Neuron (in vitro differentiated cells): ENCODE data around the gene EPN3.

Experiments used
- H2AFZ ChIP-seq: one replicate; pipeline ENCODE4 v1.6.1; 2013; ENCODE audit warnings: low read depth, mild to moderate bottlenecking, inconsistent platforms, low read length, moderate library complexity
- H3K27me3 ChIP-seq: one replicate; pipeline ENCODE4 v1.6.1; 2013; ENCODE audit warnings: low read length; ENCODE audit not compliant: insufficient read depth
- H3K36me3 ChIP-seq: one replicate; pipeline ENCODE4 v1.6.1; 2013; ENCODE audit warnings: low read length; ENCODE audit not compliant: insufficient read depth
- H3K4me1 ChIP-seq: one replicate; pipeline ENCODE4 v1.6.1; 2013; ENCODE audit warnings: low read length; ENCODE audit not compliant: insufficient read depth
- H3K4me3 ChIP-seq: 2 replicates; pipeline ENCODE4 v1.5.1; 2013; ENCODE audit warnings: mild to moderate bottlenecking, low read length, moderate library complexity
- H3K9me3 ChIP-seq: one replicate; pipeline ENCODE4 v1.6.1; 2013; ENCODE audit warnings: low read length

The EPN3 gene

DNA sequence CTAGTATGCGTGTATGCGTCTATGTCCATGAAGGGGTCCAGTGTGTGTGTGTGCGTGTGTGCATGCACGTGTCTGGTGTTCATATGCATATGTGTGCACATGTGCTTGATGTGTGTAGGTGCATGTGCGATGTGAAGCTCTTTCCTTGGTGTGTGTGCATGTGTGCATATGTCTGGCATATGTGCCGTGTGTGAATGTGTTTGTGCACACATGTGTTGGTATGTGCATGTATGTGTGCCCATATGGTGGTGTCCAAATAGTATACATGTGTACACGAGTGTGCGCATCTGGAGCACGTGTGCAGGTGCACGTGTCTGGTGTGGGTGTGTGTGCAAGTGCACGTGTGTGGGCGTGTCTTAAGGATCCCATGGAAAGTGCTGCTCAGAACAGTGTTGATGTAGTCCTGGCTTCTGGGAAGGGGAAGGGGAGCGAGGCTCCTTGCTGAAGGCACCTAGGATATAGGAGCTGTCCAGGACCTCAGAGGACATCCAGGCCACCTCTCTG lies 45.0 kb downstream of the EPN3 start:
- H3K36me3 ChIP-seq: no peaks in the 10 kb centered on the region
- no peak overlapping the region for H3K4me3 ChIP-seq
- no peak overlapping the region for H2AFZ ChIP-seq
- H3K4me1 ChIP-seq: no peaks in the 10 kb centered on the region
- H3K9me3 ChIP-seq: no peaks in the 10 kb centered on the region
- no peaks in the 10 kb centered on the region for H3K27me3 ChIP-seq

DNA sequence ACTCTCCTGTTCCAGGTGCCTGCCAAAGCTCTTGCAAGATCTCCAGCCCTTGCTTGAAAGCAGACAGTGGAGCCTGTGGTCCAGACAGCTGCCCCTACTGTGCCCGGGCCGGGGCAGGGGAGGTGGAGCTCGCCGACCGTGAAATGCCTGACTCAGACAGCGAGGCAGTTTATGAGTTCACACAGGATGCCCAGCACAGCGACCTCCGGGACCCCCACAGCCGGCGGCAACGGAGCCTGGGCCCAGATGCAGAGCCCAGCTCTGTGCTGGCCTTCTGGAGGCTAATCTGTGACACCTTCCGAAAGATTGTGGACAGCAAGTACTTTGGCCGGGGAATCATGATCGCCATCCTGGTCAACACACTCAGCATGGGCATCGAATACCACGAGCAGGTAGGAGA lies 45.6 kb downstream of the EPN3 start:
- Histone ChIP-seq H3K4me3 (no peak overlapping the region), H3K27me3 (no peaks in the 10 kb centered on the region), H2AFZ (no peak overlapping the region), H3K9me3 (no peaks in the 10 kb centered on the region), H3K4me1 (no peaks in the 10 kb centered on the region), H3K36me3 (no peaks in the 10 kb centered on the region)

DNA sequence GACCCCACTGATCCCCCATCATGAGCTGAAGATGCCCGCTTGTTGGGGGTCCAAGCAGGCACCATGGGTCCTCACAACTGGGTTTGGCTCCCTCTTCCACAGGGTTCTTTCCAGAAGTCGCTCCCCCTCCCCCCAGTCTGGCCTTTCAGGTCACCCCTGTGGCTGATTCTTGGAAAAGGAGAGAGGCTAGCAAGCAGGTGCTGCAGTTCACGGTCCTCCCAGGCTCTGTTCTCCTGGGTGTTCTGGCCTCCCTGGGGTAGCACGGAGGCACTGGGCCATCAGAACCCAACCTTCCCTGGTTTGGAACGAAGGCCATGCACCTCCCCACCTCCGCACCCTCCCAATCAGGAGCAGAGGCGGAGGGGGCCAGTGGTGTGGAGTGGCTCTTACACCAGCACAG lies 46.9 kb downstream of the EPN3 start:
- no peaks in the 10 kb centered on the region for H3K9me3 ChIP-seq
- no peak overlapping the region for H3K4me3 ChIP-seq
- no peaks in the 10 kb centered on the region for H3K36me3 ChIP-seq
- no peaks in the 10 kb centered on the region for H3K4me1 ChIP-seq
- no peaks in the 10 kb centered on the region for H3K27me3 ChIP-seq
- H2AFZ ChIP-seq: no peak overlapping the region

DNA sequence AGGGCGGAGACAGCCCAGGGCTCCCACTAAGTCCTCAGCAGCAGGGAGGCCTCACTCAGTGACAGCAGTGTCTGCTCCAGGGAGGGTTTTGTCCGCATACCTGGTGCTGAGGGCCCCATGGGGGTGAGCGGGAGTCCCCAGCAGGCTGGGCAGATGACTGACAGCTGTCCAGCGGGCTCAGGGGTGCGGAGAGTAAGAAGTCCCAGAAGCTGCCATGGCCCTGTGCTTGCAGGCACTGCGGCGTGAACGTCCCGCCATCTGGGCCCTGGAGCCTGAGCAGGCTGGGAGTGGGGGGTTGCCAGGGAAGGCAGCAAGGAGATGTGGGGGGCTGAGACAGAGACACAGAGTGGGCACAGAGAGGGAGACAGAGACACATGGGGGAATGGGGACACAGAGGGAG lies 48.1 kb downstream of the EPN3 start:
- no peaks in the 10 kb centered on the region for H3K27me3 ChIP-seq
- no peak overlapping the region for H3K4me3 ChIP-seq
- no peaks in the 10 kb centered on the region for H3K36me3 ChIP-seq
- H2AFZ ChIP-seq: no peak overlapping the region
- H3K9me3 ChIP-seq: no peaks in the 10 kb centered on the region
- peaks cover under 1% of the 10 kb centered on the region for H3K4me1 ChIP-seq

DNA sequence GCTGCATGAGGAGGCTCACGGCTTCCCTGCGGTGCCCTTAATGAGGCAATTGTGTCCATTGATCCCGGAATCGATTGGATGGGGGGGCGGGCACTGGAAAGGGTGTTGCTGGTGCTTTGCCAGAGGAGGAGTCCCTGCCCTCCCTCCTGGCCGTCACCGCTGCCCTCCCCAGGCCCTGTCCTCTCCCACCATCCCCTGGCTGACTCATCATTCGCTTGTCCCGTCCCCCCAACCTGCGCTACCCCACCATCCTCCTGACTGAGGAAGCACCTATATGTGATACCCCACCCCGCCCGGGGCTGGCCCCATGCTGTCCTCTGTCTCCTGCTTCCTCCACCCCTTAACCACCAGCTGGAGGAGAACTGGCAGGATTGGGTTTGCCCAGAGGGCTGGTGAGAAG lies 48.8 kb downstream of the EPN3 start:
- no peaks in the 10 kb centered on the region for H3K27me3 ChIP-seq
- no peak overlapping the region for H3K4me3 ChIP-seq
- H2AFZ ChIP-seq: no peak overlapping the region
- H3K4me1 ChIP-seq: peaks cover 6% of the 10 kb centered on the region
- H3K9me3 ChIP-seq: no peaks in the 10 kb centered on the region
- no peaks in the 10 kb centered on the region for H3K36me3 ChIP-seq

DNA sequence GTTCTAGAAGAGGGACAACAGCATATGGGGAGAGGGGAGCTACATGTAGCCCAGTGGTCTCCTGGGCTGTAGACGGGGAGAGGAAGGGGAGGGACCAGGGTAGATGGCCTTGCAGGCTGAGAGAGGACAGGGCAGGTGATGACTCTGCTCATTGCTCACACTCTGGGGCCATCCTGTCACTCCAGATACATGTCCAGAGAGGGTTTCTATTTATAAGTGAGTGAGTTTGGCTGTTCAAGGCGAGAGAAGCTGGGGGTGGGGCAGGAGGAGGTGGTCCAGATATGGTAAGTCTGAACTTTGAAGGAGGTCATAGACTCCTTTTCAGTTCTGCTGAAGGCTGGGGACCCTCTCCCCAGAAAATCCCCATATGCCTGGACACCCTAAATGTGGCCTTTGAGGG lies 50.2 kb downstream of the EPN3 start:
- Histone ChIP-seq H3K4me1 (peaks cover 10% of the 10 kb centered on the region), H3K4me3 (no peak overlapping the region), H3K9me3 (no peaks in the 10 kb centered on the region), H2AFZ (no peak overlapping the region), H3K36me3 (no peaks in the 10 kb centered on the region), H3K27me3 (no peaks in the 10 kb centered on the region)

DNA sequence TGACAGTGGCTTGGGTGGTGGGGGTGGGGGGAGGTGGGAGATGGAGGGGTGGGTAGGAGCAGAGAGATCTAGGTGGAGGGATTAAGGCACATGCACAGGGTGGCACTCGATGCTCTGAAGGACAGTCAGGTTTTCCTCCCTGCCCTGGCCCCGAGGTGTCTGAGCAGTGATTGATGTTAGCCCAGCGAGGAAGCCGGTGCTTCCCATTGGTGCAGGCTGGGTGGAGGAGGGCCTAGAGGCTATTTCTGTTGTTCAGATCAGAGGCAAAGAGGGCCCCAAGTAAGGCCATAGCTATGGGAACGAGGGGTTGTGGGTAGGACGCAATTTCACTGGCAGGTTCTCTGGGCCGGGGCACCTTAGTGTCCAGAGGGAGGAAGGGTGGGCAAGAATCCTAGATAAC lies 51.1 kb downstream of the EPN3 start:
- H3K4me1 ChIP-seq: peaks cover 10% of the 10 kb centered on the region

DNA sequence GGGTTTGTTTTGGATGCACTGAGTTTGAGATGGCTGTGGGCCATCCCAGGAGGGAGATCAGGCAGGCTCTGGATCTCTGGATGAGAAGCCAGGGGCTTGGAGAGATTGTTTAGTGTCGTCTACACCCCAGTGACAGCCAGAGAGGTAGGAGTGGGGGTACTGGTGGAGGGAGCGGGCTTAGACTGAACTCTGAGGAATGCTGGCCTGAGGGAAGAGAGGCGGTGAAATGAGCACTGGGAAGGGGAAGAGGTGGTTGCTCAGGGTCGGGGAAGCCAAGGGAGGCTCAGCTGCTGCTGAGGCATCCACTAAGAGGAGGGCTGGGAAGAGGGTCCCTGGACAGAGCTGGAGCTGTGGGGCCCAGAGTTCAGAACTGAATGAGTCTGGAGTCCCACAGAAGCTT lies 51.6 kb downstream of the EPN3 start:
- H2AFZ ChIP-seq: no peak overlapping the region
- H3K4me3 ChIP-seq: no peak overlapping the region
- H3K27me3 ChIP-seq: no peaks in the 10 kb centered on the region
- no peaks in the 10 kb centered on the region for H3K9me3 ChIP-seq
- peaks cover 10% of the 10 kb centered on the region for H3K4me1 ChIP-seq
- H3K36me3 ChIP-seq: no peaks in the 10 kb centered on the region

More for the DNA sequence above, 51.1 kb downstream of the EPN3 start:
- Histone ChIP-seq H3K27me3 (no peaks in the 10 kb centered on the region), H3K9me3 (no peaks in the 10 kb centered on the region), H2AFZ (no peak overlapping the region), H3K4me3 (no peak overlapping the region), H3K36me3 (no peaks in the 10 kb centered on the region)

DNA sequence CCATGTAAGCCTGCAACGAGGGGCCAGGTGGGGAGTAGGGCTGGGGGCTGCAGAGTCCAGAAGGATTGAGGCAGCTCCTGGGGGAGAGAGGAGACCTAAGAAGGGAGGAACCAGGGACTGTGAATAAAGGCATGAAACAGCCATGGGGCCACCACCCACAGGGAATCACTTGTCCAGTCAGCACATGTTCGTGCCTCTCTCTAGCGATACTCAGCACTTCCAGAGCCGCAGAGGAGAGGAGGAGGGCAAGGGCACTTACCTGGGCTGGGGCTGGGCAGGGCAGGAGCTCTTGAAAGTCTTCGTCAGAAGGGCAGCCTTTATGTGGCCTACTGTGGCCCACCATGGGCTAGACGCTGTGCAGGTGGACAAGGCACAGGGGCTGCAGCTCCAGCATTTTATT lies 52.2 kb downstream of the EPN3 start:
- Histone ChIP-seq H3K36me3 (no peaks in the 10 kb centered on the region), H2AFZ (no peak overlapping the region), H3K4me3 (no peak overlapping the region), H3K27me3 (no peaks in the 10 kb centered on the region), H3K9me3 (no peaks in the 10 kb centered on the region), H3K4me1 (peaks cover 15% of the 10 kb centered on the region)

DNA sequence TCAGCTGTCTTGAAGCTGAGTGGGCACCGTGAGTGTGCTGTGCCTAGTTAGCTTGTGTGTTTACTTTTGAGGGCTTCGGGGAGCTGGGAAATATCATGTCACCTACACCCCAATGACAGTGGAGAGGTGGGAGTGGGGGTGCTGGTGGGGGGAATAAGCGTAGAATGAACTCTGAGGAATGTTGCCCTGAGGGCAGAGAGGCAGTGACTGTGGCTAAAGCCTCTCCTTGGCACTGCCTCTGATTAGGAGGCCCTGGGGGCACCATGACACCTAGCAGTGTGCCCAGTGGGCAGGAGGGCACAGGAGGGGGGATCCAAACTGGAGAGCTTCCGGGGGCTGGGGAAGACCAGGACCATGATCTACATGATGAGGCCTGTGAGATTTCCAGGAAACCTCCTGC lies 52.8 kb downstream of the EPN3 start:
- Histone ChIP-seq H3K27me3 (no peaks in the 10 kb centered on the region), H3K4me3 (no peak overlapping the region), H3K36me3 (no peaks in the 10 kb centered on the region), H3K4me1 (peaks cover 19% of the 10 kb centered on the region), H3K9me3 (no peaks in the 10 kb centered on the region), H2AFZ (no peak overlapping the region)

DNA sequence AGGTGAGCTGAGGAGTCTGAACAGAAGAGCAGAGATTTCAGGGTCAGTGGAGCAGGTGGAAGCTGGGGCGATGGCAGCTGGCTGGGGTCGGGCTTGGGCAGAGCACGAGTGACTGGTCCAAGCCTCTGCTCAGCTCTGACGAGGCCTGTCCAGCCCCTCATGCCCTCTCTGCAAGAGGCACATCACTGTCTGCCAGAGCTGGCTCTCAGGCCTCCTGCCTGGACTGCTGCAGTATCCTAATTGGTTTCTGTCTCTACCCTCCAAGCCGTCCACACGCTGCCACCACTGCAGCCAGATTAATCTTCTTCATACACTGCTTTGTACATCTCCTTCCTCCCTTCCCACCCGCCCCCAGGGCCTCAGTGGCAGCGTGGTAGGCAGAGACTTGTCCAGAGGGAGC lies 53.4 kb downstream of the EPN3 start:
- Histone ChIP-seq H3K4me1 (peaks cover 19% of the 10 kb centered on the region), H3K4me3 (no peak overlapping the region), H3K27me3 (no peaks in the 10 kb centered on the region), H2AFZ (no peak overlapping the region), H3K36me3 (no peaks in the 10 kb centered on the region), H3K9me3 (no peaks in the 10 kb centered on the region)

DNA sequence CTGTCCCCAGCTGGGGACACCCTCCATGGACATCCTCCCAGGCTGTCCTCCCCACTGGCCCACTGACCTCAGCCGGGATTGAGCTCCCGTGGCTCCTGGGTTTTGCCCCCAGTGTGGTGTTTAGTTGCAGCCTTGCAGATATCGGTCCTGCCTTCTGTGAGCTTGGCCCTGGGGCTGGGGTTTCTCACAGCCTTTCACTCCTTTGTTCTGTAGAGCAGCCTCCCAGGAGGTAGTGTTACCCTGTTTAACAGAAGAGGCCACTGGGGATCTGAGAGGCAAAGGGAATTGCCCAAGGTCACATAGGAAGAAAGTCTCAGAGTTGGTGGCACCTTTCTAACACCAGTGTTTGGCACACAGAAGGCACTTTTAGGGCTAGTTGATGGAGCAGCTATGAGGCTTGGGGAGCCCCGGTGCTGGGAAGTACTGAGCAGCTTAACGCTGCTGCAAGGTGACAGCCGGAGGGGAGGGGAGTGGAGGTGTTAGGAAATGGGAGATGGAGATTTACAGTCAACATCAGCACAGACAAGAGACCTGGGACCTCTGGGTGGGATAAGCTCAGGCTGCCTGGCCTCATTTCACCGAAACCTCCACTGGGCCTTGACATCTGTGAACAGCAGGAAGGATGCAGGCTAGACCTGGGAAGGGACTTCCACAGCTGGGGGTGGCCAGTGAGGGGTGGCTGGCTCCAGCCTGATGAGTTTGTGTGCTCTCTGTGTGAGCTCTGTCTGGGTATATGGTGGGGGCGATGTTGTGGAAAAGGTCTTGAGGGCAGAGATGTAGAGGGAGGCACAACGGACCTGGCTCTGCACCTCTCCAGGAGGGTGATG lies 54.1 kb downstream of the EPN3 start:
- Histone ChIP-seq H3K4me1 (peaks cover 19% of the 10 kb centered on the region), H3K27me3 (no peaks in the 10 kb centered on the region), H3K9me3 (no peaks in the 10 kb centered on the region), H3K4me3 (no peak overlapping the region), H3K36me3 (no peaks in the 10 kb centered on the region), H2AFZ (no peak overlapping the region)

DNA sequence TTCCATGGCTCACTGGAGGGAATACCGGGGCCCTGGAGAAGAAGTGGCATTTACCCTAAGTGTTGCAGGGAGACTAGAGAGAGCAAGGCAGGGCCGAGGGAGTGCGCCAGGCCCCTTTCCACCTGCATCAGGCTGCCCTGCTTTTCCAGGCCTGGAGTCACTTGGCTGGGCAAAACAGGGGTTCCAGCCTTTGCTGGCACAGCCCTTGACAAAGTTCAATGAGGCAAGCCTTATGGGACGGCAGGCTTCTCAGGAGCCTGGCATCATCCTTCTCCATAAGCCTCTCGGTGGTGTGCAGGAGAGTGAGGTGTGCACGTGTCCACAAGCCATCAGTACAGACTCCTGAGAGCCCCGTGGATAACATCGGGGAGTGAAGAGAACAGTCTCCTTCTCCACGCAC lies 55.0 kb downstream of the EPN3 start:
- peaks cover 24% of the 10 kb centered on the region for H3K4me1 ChIP-seq
- no peak overlapping the region for H2AFZ ChIP-seq
- no peak overlapping the region for H3K4me3 ChIP-seq
- no peaks in the 10 kb centered on the region for H3K9me3 ChIP-seq
- H3K27me3 ChIP-seq: no peaks in the 10 kb centered on the region
- no peaks in the 10 kb centered on the region for H3K36me3 ChIP-seq
